GM10266 (cell line): ENCODE data around the gene ANKS6.

ENCODE experiments used
- DNase-seq: peaks from one replicate; pipeline ENCODE4 v3.0.0; 2012; ENCODE audit errors: extremely low spot score
- CTCF ChIP-seq: IDR thresholded peaks from 2 replicates; pipeline ENCODE4 v1.5.1; 2012; ENCODE audit warnings: mild to moderate bottlenecking, low read depth; ENCODE audit not compliant: control insufficient read depth, insufficient read depth; ENCODE audit errors: missing control alignments

ANKS6 gene

GRCh38 chr9:98818764-98819163 lies 22.4 kb upstream of the ANKS6 start:
- TF ChIP-seq CTCF: no peak
- no peak for DNase-seq

DNA sequence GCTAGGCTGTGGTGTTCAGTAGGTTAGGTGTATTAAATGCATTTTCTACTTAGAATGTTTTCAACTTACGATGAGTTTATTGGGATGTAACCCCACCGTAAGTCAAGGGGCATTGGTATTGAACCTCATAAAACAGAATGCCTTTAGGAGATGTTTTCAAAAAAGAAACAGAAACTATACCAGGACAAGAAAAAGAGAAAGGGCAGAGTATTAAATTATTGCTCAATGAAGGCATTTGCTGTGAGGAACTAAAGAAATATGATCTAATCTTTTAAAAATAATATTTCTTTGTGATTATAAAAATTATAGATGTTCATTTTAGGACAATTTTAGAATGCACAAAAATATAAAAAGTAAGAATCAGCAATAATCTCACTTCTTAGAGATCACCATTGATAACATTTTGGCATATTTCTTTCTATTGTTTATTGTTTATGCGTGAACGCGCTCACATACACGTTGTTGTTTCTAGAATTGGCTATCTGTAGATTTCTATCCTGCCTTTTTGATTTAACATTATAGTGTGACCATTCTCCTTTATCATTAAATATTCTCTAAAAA lies 19.1 kb upstream of the ANKS6 start:
- DNase-seq: no peak
- TF ChIP-seq CTCF: no peak

- TF ChIP-seq CTCF: no peak
- DNase-seq: no peak
Observed at GRCh38 chr9:98811051-98811650, 14.8 kb upstream of the ANKS6 start.

DNA sequence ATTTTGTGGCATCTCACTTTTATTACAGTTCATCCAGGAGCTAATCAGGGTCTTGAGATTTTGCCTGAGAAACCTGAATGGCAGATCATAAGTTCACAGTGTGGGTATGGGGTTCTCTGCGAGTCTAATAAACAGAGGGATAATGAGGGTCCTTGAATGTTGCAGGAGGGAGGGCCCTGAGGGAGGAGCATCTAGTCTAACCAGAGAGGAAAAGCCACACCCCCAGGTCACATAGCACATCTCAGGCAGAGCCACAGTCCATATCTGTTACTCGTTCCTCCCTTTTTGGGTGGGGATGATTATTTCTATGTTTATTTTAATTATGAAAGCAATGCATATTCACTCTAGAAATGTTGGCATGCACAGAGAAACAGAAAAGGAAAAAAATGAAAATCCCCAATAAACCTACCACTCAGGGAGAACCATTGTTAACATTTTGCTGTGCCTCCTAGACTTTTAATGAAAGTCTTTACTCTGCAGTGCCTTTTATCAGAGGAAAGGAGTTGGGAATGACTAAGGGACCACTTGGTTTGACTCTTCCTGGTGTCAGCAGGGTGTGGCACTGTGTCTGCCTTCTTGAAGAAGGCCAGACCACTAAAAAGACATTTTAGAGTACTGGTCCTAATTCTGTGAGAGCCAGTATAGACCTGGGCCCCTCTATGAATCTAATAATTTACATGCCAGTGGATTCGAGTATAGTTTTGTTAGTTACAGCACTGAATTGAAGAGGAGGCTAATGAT lies 13.9 kb upstream of the ANKS6 start:
- DNase-seq: no peak
- TF ChIP-seq CTCF: no peak

DNA sequence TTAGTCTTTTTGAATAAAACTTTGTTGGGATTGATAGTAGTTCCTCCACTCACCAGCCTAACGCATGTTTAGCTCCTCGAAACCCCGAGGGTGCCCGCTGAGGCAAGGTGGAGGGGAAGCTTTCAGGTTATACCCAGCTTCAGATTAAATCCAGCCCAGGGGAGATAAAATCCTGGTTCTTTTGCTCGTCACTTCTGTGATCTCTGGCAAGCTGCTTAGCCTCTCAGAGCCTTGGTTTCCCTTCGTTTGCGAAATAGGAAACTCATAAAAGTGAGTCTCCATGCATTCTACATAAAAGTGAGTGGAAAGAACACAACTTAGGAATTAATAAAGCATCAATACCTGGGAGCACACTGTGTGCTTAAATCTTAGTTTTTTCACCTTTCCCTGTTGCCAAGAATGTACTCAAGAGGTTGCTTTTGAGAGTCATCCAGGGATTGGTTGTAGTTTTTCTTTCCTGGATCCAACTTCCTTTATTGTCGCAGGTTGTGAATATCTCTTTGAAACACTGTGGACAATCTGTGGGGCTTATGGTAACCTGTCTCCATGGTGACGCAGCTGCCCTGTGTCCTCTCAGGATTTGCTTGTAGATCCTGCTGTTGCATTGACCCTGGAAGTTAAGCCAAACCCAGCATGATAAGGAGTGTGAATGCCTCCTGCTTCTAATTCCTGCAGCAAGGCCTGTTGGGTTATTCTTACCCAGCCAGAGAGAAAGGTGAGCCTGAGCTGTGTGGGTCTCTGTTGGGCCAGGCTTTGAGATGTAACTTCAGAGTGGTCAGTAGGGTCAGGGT lies 13.2 kb upstream of the ANKS6 start:
- DNase-seq: no peak
- TF ChIP-seq CTCF: no peak

- TF ChIP-seq CTCF: no peak
- DNase-seq: no peak
Observed at GRCh38 chr9:98808875-98809274, 12.5 kb upstream of the ANKS6 start.

DNA sequence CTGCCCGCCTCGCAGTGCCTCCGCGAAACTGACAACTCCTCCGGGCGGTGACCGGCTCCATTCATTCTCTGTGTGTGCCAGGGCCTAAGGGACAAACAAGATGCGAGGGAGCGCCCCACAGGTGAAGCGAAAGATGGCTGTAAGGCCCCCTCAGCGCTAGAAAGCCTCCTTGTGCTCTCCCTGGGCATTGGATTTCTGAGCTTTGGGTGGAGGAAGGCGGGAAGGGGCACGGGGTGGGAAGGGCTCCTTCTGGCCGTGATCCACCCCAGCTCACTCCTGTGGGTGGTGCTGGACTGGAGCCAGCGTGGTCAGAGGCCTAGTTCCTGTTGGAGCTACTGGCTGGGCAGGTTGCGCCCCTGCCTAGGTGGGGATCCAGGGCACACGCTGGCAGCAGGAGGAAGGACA lies 12.1 kb upstream of the ANKS6 start:
- TF ChIP-seq CTCF: no peak
- DNase-seq: no peak
